ENCODE measurements around the gene FAM149A. TPM values are rescaled to one million over a fixed set of nuclear protein-coding genes. Genes with fewer than 3 reads are reported as not detected.

The FAM149A gene
- polyA plus RNA-seq, 1 donor from 2014 or later: 9.1 TPM

GRCh38 chr4:186067757-186068385 lies 36.6 kb upstream of the FAM149A start:
- Histone ChIP-seq H3K9ac (ENCODE audit: low read length) (no peak overlapping the region), H3K27me3 (ENCODE audit: insufficient read depth, low read depth, low read length) (no peaks in the 10 kb centered on the region), H3F3A (ENCODE audit: insufficient read depth, low read length, poor library complexity, severe bottlenecking) (no peaks in the 10 kb centered on the region), H3K79me2 (replicated peaks; ENCODE audit: insufficient read depth, low read length) (no peaks in the 10 kb centered on the region), H4K20me1 (ENCODE audit: insufficient read depth) (no peaks in the 10 kb centered on the region), H3K9me2 (ENCODE audit: insufficient read depth, low read length) (no peaks in the 10 kb centered on the region), H3K27ac (ENCODE audit: low read length) (no peak overlapping the region), H3K4me2 (ENCODE audit: low read length) (no peak overlapping the region), H2AFZ (ENCODE audit: low read depth, low read length) (no peak overlapping the region), H3K36me3 (ENCODE audit: insufficient read depth, low read length) (no peaks in the 10 kb centered on the region), H3K9me3 (ENCODE audit: low read length) (no peaks in the 10 kb centered on the region), H3K4me3 (ENCODE audit: low read length) (no peak overlapping the region)
- TF ChIP-seq TAF1 (IDR thresholded peaks at IDR 0.05; ENCODE audit: low read depth) (no peak), EP300 (conservative IDR thresholded peaks at IDR 0.05; ENCODE audit: poor library complexity, severe bottlenecking) (no peak)

- no peak within 1 kb of the TSS for H3K4me2 ChIP-seq (ENCODE audit: low read length)
Measured at GRCh38 chr4:186068581-186069348, 35.7 kb upstream of the FAM149A start, which contains the start of gene TLR3. TSS of gene TLR3 (plus strand) at chr4:186069156. CDS start at chr4:186076620, 7,464 bp downstream.

More at GRCh38 chr4:186068581-186069348, 35.7 kb upstream of the FAM149A start, which contains the start of gene TLR3:
- Histone ChIP-seq H3K4me3 (ENCODE audit: low read length) (no peak within 1 kb of the TSS), H3K9me3 (ENCODE audit: low read length) (no peaks in the 10 kb centered on the region), H3F3A (ENCODE audit: insufficient read depth, low read length, poor library complexity, severe bottlenecking) (no peaks in the 10 kb centered on the region), H4K20me1 (ENCODE audit: insufficient read depth) (no peaks in the 10 kb centered on the region), H2AFZ (ENCODE audit: low read depth, low read length) (no peak within 1 kb of the TSS), H3K9me2 (ENCODE audit: insufficient read depth, low read length) (no peaks in the 10 kb centered on the region), H3K36me3 (ENCODE audit: insufficient read depth, low read length) (no peaks in the 10 kb centered on the region), H3K27ac (ENCODE audit: low read length) (no peak within 1 kb of the TSS), H3K9ac (ENCODE audit: low read length) (no peak within 1 kb of the TSS), H3K27me3 (ENCODE audit: insufficient read depth, low read depth, low read length) (no peaks in the 10 kb centered on the region), H3K79me2 (replicated peaks; ENCODE audit: insufficient read depth, low read length) (no peaks in the 10 kb centered on the region)
- TF ChIP-seq RAD21 (conservative IDR thresholded peaks at IDR 0.05): no peak
- TF ChIP-seq MXI1 (conservative IDR thresholded peaks at IDR 0.05; ENCODE audit: poor library complexity, severe bottlenecking): no peak
- TF ChIP-seq EP300 (conservative IDR thresholded peaks at IDR 0.05; ENCODE audit: poor library complexity, severe bottlenecking): no peak
- TF ChIP-seq TAF1 (IDR thresholded peaks at IDR 0.05; ENCODE audit: low read depth): no peak
- TF ChIP-seq CTCF (IDR thresholded peaks at IDR 0.05; ENCODE audit: poor library complexity, severe bottlenecking): no peak
- no peak for TF ChIP-seq POLR2AphosphoS5 (IDR thresholded peaks at IDR 0.05)
- no peak for TF ChIP-seq SMC3 (conservative IDR thresholded peaks at IDR 0.05; ENCODE audit: poor library complexity)
- no peak for TF ChIP-seq REST (IDR thresholded peaks at IDR 0.05; ENCODE audit: borderline replicate concordance)
- no peak for TF ChIP-seq EZH2 (IDR thresholded peaks at IDR 0.05; ENCODE audit: borderline replicate concordance, insufficient read depth, low read length, poor library complexity, severe bottlenecking)
